Measurements from ENCODE around the gene OR56A1. TPM values are rescaled to one million over a fixed set of nuclear protein-coding genes. Genes with fewer than 3 reads are reported as not detected.

OR56A1 gene, protein sequence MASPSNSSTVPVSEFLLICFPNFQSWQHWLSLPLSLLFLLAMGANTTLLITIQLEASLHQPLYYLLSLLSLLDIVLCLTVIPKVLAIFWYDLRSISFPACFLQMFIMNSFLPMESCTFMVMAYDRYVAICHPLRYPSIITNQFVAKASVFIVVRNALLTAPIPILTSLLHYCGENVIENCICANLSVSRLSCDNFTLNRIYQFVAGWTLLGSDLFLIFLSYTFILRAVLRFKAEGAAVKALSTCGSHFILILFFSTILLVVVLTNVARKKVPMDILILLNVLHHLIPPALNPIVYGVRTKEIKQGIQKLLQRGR
- total RNA-seq: under 1 TPM; under 0.01 TPM
- polyA plus RNA-seq: not detected

DNA sequence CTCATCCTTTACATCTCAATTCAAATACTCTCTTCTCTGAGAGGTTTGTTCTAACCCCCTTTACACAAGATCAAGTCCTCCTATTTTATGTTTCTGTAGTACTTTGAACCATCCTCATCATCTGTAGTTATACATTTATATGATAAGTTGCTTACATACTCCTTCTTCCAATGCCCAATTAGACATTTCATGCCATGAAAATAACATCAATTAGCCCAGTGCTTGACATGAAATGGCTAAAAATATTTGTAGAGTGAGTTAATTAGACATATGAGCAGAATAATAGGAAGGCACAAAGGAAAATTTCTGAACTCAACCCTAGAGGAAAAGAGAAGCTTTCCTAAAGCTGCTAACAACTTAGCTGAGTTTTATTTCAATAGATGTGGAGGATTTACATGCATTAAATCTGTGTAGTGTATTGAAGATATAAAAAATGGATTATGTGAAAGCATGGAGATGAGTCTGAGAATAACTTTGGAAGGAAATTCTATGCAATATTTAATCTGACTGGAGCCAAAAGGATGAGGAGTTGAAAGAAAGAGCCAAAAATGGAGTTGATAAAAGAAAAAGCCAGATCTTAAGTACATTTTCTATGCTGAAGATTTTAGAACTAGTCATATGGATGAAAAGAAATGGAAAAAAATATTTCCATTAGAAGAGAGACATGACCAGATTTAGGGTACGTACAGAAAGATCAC, at the start of gene OR56A1:
Gene OR56A1 (minus strand): TSS at position 51 of the 698 bp plus-strand sequence. CDS start 3,066 bp downstream, outside the sequence.
- H3K4me1 ChIP-seq (ENCODE audit: control insufficient read depth in 4 of 4, insufficient read depth in 4 of 4, low read length in 3 of 4): no peaks in the 10 kb centered on the region
- H3K9me3 ChIP-seq (ENCODE audit: control insufficient read depth in 4 of 4, low read length in 3 of 4): no peaks in the 10 kb centered on the region
- 73% methylated on average over 1 of the region's 1 CpG for WGBS
- H3K27me3 ChIP-seq (ENCODE audit: control insufficient read depth in 4 of 4, insufficient read depth in 4 of 4, low read length in 3 of 4): peaks cover 0 to 5% (median 2%) of the 10 kb centered on the region in 4 donors
- no peak for DNase-seq (ENCODE audit: low spot score)
- no peaks in the 10 kb centered on the region for H3K36me3 ChIP-seq (ENCODE audit: control insufficient read depth in 4 of 4, insufficient read depth in 3 of 4, low read depth in 1 of 4, low read length in 3 of 4)
- H3K9ac ChIP-seq (ENCODE audit: low read depth in 1 of 2, low read length in 2 of 2): no peak within 1 kb of the TSS
- TF ChIP-seq HNF4A (conservative IDR thresholded peaks at IDR 0.05) (no peak), EGR1 (IDR thresholded peaks at IDR 0.05; ENCODE audit: low read depth in 2 of 2) (no peak), GABPA (IDR thresholded peaks at IDR 0.05 in 1 of 2, conservative IDR thresholded peaks at IDR 0.05 in 1 of 2) (no peak), RXRA (IDR thresholded peaks at IDR 0.05) (no peak)
- TF ChIP-seq, protein P1, sequence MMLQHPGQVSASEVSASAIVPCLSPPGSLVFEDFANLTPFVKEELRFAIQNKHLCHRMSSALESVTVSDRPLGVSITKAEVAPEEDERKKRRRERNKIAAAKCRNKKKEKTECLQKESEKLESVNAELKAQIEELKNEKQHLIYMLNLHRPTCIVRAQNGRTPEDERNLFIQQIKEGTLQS (IDR thresholded peaks at IDR 0.05): no peak
- no peak within 1 kb of the TSS for H3K27ac ChIP-seq (ENCODE audit: low read depth in 1 of 2, low read length in 2 of 2)
- no peak within 1 kb of the TSS for H3K4me3 ChIP-seq (ENCODE audit: low read depth in 1 of 3, low read length in 3 of 3)

DNA sequence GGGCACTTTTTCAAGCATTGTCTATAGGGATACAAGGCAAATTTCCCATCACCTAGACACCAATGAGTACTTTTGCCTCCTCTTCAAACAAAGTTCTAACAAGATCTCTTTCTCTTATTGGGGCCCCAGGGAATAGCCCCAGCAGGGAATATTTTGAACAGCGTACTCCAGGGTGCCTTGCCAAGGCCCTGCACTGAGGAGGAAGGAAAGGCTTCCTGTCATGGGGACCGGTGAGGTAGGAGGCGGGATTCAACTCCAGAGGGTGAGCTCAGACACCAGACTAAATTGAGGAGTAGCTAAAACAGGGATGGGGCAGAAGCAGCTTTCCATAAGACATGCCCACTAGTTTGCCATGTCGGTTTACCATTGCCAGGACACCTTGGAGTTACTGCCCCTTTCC, 48.9 kb upstream of the OR56A1 start:
- Histone ChIP-seq H3K9me3 (ENCODE audit: control insufficient read depth in 4 of 4, low read length in 3 of 4) (peaks cover 0 to 2% (median 0%) of the 10 kb centered on the region in 4 donors), H3K4me3 (ENCODE audit: low read depth in 1 of 3, low read length in 3 of 3) (no peak overlapping the region), H3K36me3 (ENCODE audit: control insufficient read depth in 4 of 4, insufficient read depth in 3 of 4, low read depth in 1 of 4, low read length in 3 of 4) (no peaks in the 10 kb centered on the region), H3K4me1 (ENCODE audit: control insufficient read depth in 4 of 4, insufficient read depth in 4 of 4, low read length in 3 of 4) (no peaks in the 10 kb centered on the region), H3K27ac (ENCODE audit: low read depth in 1 of 2, low read length in 2 of 2) (no peak overlapping the region), H3K9ac (ENCODE audit: low read depth in 1 of 2, low read length in 2 of 2) (no peak overlapping the region), H3K27me3 (ENCODE audit: control insufficient read depth in 4 of 4, insufficient read depth in 4 of 4, low read length in 3 of 4) (no peaks in the 10 kb centered on the region)
- 65% methylated on average over 4 of the region's 4 CpGs for WGBS
- no peak for DNase-seq (ENCODE audit: low spot score)
- TF ChIP-seq FOXA1 (IDR thresholded peaks at IDR 0.05) (no peak), EGR1 (IDR thresholded peaks at IDR 0.05; ENCODE audit: low read depth in 2 of 2) (no peak)

DNA sequence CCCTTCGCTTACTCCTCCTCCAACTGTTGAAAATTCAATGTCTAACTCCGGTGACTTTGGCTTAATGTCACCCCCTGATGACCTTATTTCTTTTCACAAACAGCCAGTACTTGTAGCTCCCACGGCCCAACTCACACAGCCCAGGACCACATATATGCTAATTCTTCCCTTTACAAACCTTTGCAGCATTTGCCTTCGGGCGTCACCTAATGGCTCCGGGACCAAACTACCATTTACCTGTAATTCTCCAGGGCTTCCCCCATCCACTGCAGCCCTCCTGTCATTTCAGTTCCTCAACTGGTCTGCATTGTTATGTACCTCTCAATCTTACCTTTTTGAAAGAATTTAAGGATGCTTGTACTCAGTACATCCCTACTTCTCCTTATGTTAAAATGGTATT, 47.2 kb upstream of the OR56A1 start:
- H3K9ac ChIP-seq (ENCODE audit: low read depth in 1 of 2, low read length in 2 of 2): no peak overlapping the region
- H3K4me3 ChIP-seq (ENCODE audit: low read depth in 1 of 3, low read length in 3 of 3): no peak overlapping the region
- no peak overlapping the region for H3K27ac ChIP-seq (ENCODE audit: low read depth in 1 of 2, low read length in 2 of 2)
- DNase-seq (ENCODE audit: low spot score): no peak
- peaks cover 0 to 2% (median 0%) of the 10 kb centered on the region in 4 donors for H3K9me3 ChIP-seq (ENCODE audit: control insufficient read depth in 4 of 4, low read length in 3 of 4)
- H3K36me3 ChIP-seq (ENCODE audit: control insufficient read depth in 4 of 4, insufficient read depth in 3 of 4, low read depth in 1 of 4, low read length in 3 of 4): no peaks in the 10 kb centered on the region
- 91% methylated on average over 6 of the region's 6 CpGs for WGBS
- no peaks in the 10 kb centered on the region for H3K27me3 ChIP-seq (ENCODE audit: control insufficient read depth in 4 of 4, insufficient read depth in 4 of 4, low read length in 3 of 4)
- TF ChIP-seq, protein P2, sequence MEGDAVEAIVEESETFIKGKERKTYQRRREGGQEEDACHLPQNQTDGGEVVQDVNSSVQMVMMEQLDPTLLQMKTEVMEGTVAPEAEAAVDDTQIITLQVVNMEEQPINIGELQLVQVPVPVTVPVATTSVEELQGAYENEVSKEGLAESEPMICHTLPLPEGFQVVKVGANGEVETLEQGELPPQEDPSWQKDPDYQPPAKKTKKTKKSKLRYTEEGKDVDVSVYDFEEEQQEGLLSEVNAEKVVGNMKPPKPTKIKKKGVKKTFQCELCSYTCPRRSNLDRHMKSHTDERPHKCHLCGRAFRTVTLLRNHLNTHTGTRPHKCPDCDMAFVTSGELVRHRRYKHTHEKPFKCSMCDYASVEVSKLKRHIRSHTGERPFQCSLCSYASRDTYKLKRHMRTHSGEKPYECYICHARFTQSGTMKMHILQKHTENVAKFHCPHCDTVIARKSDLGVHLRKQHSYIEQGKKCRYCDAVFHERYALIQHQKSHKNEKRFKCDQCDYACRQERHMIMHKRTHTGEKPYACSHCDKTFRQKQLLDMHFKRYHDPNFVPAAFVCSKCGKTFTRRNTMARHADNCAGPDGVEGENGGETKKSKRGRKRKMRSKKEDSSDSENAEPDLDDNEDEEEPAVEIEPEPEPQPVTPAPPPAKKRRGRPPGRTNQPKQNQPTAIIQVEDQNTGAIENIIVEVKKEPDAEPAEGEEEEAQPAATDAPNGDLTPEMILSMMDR (IDR thresholded peaks at IDR 0.05; ENCODE audit: low read depth, low read length, missing input control): no peak
- TF ChIP-seq TAF1 (conservative IDR thresholded peaks at IDR 0.05) (no peak), YY1 (IDR thresholded peaks at IDR 0.05) (no peak), SP1 (IDR thresholded peaks at IDR 0.05) (no peak), RAD21 (IDR thresholded peaks at IDR 0.05) (no peak), FOXA1 (IDR thresholded peaks at IDR 0.05) (no peak), HNF4G (IDR thresholded peaks at IDR 0.05) (no peak), FOXA2 (IDR thresholded peaks at IDR 0.05) (no peak), HNF4A (conservative IDR thresholded peaks at IDR 0.05) (no peak), NR2F2 (IDR thresholded peaks at IDR 0.05) (no peak), RXRA (IDR thresholded peaks at IDR 0.05) (no peak), EGR1 (IDR thresholded peaks at IDR 0.05; ENCODE audit: low read depth in 2 of 2) (no peak), JUND (IDR thresholded peaks at IDR 0.05) (no peak), GABPA (IDR thresholded peaks at IDR 0.05 in 1 of 2, conservative IDR thresholded peaks at IDR 0.05 in 1 of 2) (no peak)
- TF ChIP-seq, protein P3, sequence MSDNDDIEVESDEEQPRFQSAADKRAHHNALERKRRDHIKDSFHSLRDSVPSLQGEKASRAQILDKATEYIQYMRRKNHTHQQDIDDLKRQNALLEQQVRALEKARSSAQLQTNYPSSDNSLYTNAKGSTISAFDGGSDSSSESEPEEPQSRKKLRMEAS (IDR thresholded peaks at IDR 0.05): no peak
- TF ChIP-seq, protein P1 (IDR thresholded peaks at IDR 0.05): no peak
- TF ChIP-seq, protein P4, sequence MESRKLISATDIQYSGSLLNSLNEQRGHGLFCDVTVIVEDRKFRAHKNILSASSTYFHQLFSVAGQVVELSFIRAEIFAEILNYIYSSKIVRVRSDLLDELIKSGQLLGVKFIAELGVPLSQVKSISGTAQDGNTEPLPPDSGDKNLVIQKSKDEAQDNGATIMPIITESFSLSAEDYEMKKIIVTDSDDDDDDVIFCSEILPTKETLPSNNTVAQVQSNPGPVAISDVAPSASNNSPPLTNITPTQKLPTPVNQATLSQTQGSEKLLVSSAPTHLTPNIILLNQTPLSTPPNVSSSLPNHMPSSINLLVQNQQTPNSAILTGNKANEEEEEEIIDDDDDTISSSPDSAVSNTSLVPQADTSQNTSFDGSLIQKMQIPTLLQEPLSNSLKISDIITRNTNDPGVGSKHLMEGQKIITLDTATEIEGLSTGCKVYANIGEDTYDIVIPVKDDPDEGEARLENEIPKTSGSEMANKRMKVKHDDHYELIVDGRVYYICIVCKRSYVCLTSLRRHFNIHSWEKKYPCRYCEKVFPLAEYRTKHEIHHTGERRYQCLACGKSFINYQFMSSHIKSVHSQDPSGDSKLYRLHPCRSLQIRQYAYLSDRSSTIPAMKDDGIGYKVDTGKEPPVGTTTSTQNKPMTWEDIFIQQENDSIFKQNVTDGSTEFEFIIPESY (IDR thresholded peaks at IDR 0.05): no peak
- TF ChIP-seq, protein P5, sequence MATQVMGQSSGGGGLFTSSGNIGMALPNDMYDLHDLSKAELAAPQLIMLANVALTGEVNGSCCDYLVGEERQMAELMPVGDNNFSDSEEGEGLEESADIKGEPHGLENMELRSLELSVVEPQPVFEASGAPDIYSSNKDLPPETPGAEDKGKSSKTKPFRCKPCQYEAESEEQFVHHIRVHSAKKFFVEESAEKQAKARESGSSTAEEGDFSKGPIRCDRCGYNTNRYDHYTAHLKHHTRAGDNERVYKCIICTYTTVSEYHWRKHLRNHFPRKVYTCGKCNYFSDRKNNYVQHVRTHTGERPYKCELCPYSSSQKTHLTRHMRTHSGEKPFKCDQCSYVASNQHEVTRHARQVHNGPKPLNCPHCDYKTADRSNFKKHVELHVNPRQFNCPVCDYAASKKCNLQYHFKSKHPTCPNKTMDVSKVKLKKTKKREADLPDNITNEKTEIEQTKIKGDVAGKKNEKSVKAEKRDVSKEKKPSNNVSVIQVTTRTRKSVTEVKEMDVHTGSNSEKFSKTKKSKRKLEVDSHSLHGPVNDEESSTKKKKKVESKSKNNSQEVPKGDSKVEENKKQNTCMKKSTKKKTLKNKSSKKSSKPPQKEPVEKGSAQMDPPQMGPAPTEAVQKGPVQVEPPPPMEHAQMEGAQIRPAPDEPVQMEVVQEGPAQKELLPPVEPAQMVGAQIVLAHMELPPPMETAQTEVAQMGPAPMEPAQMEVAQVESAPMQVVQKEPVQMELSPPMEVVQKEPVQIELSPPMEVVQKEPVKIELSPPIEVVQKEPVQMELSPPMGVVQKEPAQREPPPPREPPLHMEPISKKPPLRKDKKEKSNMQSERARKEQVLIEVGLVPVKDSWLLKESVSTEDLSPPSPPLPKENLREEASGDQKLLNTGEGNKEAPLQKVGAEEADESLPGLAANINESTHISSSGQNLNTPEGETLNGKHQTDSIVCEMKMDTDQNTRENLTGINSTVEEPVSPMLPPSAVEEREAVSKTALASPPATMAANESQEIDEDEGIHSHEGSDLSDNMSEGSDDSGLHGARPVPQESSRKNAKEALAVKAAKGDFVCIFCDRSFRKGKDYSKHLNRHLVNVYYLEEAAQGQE (IDR thresholded peaks at IDR 0.05): no peak
- no peaks in the 10 kb centered on the region for H3K4me1 ChIP-seq (ENCODE audit: control insufficient read depth in 4 of 4, insufficient read depth in 4 of 4, low read length in 3 of 4)

Data from liver (tissue), 9 donors.